NOMO-1 (cell line): Measurements from ENCODE around the gene DNHD1.

Experiments used
- DNase-seq, 2 experiments: peaks; one replicate each; lab custom pipeline; 2025; ENCODE audit not compliant: unreplicated experiment in 2 of 2; lab: John Stamatoyannopoulos, UW

The DNHD1 gene

GRCh38 chr11:6583584-6583983, 86.5 kb downstream of the DNHD1 start:
- DNase-seq, result no peak

- no peak for DNase-seq
These were observed 87.4 kb downstream of the DNHD1 start for GRCh38 chr11:6584528-6584927.

GRCh38 chr11:6586434-6587359, 89.6 kb downstream of the DNHD1 start:
- DNase-seq, result no peak

- no peak for DNase-seq
These were observed 90.4 kb downstream of the DNHD1 start for GRCh38 chr11:6587360-6587953.

DNA sequence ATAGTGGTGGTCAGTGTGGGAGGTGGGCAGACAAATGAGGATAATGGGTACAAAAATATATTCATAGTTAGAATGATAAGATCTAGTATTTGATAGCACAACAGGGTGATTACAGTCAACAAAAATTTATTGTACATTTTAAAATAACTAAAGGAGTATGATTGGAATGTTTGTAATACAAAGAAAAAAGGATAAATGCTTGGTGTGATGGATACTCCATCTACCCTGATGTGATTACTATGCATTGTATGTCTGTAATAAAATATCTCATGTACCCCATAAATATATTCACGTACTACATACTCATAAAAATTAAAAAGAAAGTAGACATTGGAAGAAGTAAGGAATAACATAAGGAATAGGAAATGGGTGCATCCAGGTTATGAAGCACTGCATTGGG, 90.9 kb downstream of the DNHD1 start:
- no peak for DNase-seq

DNA sequence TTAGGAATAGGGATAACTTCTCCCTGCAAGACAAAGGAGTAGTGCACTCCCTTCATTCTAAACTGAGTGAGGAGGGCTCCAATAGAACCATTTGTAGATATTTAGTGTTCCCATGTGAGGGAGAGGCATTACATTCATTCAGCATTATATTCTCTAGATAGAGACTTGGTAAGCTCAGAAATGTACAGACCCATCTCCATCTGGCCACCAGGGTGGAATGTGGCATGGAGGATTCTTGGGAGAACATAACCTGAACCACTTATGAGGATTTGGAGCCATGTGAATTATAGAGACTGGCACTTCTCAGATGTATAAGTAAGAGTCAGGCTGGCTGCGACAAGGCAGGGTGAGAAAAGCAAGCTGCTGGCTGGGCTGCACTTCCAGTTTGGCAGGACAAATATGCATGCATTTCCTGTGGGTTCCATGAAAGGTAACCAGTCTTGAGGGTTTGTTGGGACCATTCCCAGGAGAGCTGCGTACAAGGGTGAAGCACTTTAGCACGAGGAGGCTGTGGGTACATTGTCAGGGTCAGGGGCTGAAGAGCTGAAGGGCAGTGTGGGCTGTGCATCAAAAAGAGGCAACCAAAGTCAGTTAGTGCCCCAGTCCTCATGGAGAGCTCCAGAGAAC, 97.2 kb downstream of the DNHD1 start:
- DNase-seq, result no peak

DNA sequence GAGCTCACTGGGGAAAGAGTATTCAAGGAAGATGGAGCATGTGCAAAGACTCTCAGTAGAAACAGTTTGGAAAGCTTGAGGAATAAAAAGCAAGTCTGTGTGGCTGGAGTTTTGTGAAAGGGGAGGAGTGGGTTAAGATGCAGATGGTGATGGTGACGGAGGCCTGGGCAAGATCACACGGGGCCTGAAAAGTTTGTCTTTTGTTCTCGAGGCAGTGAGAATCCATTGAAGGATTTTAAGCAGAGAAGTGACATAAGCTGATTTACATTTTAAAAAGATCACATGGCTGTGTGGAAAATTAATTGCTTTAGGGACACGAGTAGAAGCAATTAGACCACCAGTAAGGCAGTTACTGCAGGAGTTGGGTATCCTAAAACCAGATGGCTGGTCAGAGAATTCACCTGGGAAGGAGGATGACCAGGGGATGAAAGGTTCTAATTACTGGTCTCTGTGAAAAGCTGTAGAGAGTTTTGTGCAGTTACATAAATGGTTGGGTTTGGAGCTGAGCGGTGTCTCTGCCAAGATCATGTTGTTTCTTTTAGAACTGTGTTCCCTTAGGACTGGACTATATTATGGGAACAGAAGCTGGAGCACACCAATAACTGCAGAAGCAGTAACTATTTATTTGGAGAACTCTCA, 99.3 kb downstream of the DNHD1 start:
- DNase-seq, result no peak

- no peak for DNase-seq
These were observed 101.5 kb downstream of the DNHD1 start for GRCh38 chr11:6598555-6598954.

- DNase-seq, result no peak
These were observed 102.4 kb downstream of the DNHD1 start for GRCh38 chr11:6599449-6599848.

DNA sequence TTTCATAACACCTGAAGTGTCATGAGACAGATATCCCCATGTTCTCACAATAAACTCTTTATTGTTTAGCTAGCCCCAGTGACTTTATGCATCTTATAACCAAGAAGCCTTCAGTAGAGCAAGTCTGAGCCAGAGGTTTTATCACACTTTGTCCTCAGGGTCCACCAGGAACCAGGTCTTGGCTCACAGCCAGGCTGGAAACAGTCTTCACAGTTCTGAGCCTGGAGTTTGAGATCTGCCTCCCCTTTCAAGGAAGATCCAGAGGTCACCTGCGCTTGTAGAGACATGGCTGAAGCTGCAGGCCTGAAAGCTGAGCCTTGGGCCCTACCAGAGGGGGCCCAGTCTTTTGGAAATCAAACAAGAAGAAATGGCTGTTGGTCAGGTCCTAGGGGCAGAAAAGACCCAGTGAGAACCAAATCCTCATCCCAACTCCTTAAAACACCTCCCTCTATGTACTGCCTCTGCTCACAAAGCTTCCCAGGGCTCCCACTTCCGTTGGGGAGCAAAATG, 102.9 kb downstream of the DNHD1 start:
- no peak for DNase-seq

DNA sequence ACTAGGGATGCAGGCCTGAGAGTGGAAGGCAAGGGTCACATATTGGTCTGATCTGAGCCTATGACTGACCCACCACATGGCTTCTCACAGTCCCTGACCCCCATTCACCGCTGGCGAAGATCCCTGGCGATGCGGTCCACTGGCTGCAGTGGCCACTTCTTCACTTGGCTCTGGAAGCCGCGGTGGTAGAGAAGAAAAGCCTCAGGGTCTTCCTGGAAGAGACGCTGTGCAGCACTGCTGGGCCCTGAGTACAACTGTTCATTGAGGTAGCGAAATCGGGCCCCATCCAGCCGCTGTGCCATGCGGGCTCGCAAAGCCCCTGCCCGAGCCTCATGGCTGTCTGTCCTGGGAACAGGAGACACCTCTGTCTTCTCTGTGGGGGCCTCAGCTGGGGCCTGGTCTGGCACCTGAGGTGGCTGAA, 104.0 kb downstream of the DNHD1 start:
- no peak for DNase-seq

GRCh38 chr11:6602096-6602940, 105.2 kb downstream of the DNHD1 start:
- DNase-seq, result no peak

- DNase-seq, result peak; percentile 85 to 94
These were observed 106.4 kb downstream of the DNHD1 start, which contains the start of the genes ILK and RRP8 for GRCh38 chr11:6603287-6604080. Gene ILK, plus strand, starts transcription at chr11:6603774. Its CDS starts 498 bp downstream, at chr11:6604272. Gene RRP8, minus strand, starts transcription at chr11:6603616. Its CDS starts 114 bp downstream, at chr11:6603502.

DNA sequence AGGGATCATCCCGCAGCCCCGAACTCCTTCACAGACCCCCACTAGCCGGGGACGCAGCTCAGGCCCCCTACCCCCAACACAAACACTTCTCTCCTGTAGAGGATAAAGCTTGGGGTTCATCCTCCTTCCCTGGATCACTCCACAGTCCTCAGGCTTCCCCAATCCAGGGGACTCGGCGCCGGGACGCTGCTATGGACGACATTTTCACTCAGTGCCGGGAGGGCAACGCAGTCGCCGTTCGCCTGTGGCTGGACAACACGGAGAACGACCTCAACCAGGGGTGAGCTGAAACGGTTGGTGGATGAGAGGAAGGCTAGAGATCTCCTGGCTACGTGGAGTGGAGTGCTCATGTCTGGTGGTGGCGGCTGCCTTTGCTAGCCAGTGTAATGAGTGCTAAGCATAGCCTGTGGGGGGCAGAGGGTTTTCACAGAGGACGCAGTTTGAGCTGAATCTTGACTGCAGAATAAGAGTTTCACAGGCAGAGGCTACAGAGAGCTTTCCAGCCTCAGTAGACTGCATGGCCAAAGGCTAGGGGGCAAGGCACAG, 107.1 kb downstream of the DNHD1 start:
- DNase-seq, result peak; percentile 32 to 43

DNA sequence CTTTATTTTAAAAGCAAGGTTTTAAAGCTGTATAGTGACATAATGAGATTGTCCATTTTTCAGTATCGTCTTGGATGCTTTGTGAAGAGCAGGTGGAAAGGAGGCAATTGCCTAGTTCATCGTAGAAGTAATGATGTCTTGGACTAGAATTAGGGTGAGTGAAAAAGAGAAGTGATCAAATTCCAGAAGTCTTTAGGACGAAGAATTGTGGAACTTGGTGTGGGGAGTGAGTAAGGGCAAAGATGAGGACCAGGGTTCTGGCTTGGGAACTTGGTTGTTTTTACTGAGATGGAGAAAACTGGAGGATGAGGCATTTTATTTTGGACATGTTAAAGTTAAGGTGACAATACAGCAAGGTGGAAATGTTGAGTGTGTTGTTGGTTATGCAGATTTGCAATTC, 107.7 kb downstream of the DNHD1 start:
- no peak for DNase-seq

DNA sequence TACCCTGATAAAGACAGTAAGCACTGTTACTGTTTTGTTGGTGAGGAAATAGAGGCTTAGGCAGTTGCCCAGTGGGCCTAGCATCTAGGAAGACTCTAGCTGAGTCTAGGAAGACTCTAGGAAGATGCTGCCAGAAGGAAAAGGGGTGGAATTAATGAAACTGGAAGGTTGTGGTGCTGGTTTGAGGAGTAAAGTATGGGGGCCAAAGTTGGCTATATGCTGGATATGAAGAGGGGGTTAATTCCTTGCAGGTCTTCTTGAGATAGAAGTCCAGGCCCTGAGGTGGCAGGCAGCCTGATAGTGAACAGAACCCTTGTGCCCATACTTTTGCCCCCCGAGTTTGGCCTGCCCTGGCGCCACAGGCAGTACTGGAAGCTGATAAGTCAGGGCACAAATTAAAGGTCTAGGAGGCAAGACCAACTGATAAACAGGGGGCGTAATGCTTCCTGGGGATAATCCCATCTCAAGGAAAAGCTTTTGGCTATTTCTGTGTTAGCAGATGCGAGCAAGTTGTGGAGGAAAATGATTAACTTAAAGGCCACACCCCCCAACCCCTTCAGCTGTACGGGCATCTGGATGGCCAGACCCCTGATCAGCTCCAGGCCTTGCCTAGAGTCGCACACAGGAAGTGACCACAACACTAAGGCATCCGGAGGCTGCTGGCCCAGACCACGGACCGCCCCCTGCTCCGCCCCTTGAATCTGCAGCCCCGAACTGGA, 109.5 kb downstream of the DNHD1 start:
- DNase-seq, result peak; percentile 62 to 63

DNA sequence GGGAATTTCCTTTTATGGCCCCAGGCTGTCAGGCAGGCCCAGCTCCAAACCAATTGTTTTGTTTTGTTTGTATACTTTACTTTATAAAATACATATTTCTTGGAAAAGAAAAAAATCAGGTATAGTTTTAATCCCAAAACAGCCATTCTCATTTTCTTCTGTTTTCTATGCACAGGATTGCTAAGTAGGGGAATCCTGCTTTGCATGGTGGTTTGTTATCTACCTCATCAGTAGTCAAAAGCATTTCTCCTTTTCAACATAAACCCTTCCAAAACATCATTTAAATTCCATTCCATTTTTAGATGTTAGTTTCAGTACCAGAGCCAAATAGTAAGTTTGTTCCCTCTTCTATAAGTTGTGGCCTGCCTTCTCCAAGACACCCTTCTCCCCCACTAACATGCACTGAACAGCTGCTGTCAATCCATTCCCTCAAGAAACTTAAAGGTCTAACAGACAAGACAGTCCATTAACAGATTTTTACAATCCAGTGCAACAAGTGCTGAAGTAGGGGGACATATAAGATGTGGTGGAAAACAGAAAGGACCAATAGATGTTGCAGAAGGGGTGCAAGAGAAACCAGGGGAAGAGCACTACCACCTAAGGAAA, 110.2 kb downstream of the DNHD1 start:
- DNase-seq, result no peak

GRCh38 chr11:6608011-6608410, 110.9 kb downstream of the DNHD1 start:
- DNase-seq, result no peak
